Psoas muscle (tissue), 8 donors: ENCODE measurements around the gene MYF5. TPM values are rescaled to one million over a fixed set of nuclear protein-coding genes. Genes with fewer than 3 reads are reported as not detected.

ENCODE experiments used
- ATAC-seq, 4 donors: fragments of 200-7000 bp; cut with Tn5 transposase; one replicate each; pipeline ENCODE4 v1.9.1; 2020; ENCODE audit warnings: moderate library complexity in 3 of 4, mild to moderate bottlenecking in 2 of 4
- DNase-seq, 2 donors: peaks; one replicate each; pipeline ENCODE4 v3.0.0-alpha.2; 2020
- H3K27ac ChIP-seq: fragments of 200-600 bp; one replicate; pipeline ENCODE4 v1.8.0; 2022
- H3K27me3 ChIP-seq, 3 donors: fragments of 200-600 bp in 1 of 3; one replicate each; pipeline versions ENCODE4 v1.6.1 to v1.8.0; 2013 to 2022; ENCODE audit warnings: low read length in 2 of 3, mild to moderate bottlenecking in 2 of 3, moderate library complexity in 1 of 3; ENCODE audit not compliant: insufficient read depth in 3 of 3
- H3K36me3 ChIP-seq, 2 donors: fragments of 200-600 bp in 1 of 2; one replicate each; pipeline versions ENCODE4 v1.6.1 to v1.8.0; 2013 to 2022; ENCODE audit warnings: low read depth in 1 of 2, mild to moderate bottlenecking in 1 of 2, moderate library complexity in 1 of 2; ENCODE audit not compliant: insufficient read depth in 1 of 2
- H3K4me1 ChIP-seq: fragments of 200-600 bp; one replicate; pipeline ENCODE4 v1.8.0; 2022
- H3K4me3 ChIP-seq: fragments of 200-600 bp; one replicate; pipeline ENCODE4 v1.8.0; 2022; ENCODE audit warnings: mild to moderate bottlenecking
- H3K9me3 ChIP-seq: fragments of 200-600 bp; one replicate; pipeline ENCODE4 v1.8.0; 2022
- CTCF ChIP-seq: fragments of 200-600 bp; IDR thresholded peaks from one replicate; pipeline ENCODE4 v1.8.0; 2022; ENCODE audit warnings: antibody characterized with exemption
- WGBS, 3 donors: extraction: QIAGEN DNeasy Blood & Tissue Kit; methylation state at CpG; one replicate each; pipeline versions ENCODE4 v1.1.6 to v1.1.7; 2013; 5-methylcytosine and 5-hydroxymethylcytosine counted together
- intact Hi-C, 2 donors: fragments of 100-400 bp; cut with DNase I; formaldehyde crosslinking; loops; one replicate each; pipeline versions ENCODE4 v1.11.0 to v1.14.2; 2022
- polyA plus RNA-seq, 3 donors: library from polyadenylated mRNA; stranded (reverse); fragments of 200-250 nt; gene quantifications; one replicate each; pipeline ENCODE4 v1.2.3, GENCODE V29; 2013
- total RNA-seq, 4 donors: library from RNA; stranded (reverse); fragmentation: NEBNext Ultra II Directional in 2 of 4; extraction: Animal tissue kit (Norgen Biotek cat#: 25700) in 2 of 4; gene quantifications; one replicate each; pipeline versions ENCODE4 v1.2.1 to v1.2.4, GENCODE V29; 2021 to 2023
- donor health status: healthy with polysubstance abuse.
- donor health status: DM: no; HTN: no; CAD: no; lungs with moderate emphysema.
- donor health status: Bipolar disorder and iron deficiency.
- donor health status: healthy.
- donor health status: DM: yes; HTN: yes; CAD: no.
- donor health status: DM: no; HTN: no; CAD: no.
- donor health status: DM: no; HTN: no; CAD: no.
- donor health status: DM: yes; HTN: yes; CAD: no.

MYF5 gene
- total and polyA plus RNA-seq, 7 donors, result 1.3 to 4.7 (median 3.0) TPM

- H3K36me3 ChIP-seq, result no peaks in the 10 kb centered on the region
- TF ChIP-seq CTCF, result no peak
- intact Hi-C loops, result loop anchor here in 1 of 2 donors (5.0 kb wide), 1 partner anchor 41 kb away; no protein-coding TSS in a partner anchor
- peaks cover 48% of the 10 kb centered on the region for H3K4me1 ChIP-seq
- 64 to 86% (median 70%) methylated on average over 1 of the region's 1 CpG for WGBS, 3 donors
- no peaks in the 10 kb centered on the region for H3K9me3 ChIP-seq
- ATAC-seq (no peak), DNase-seq (no peak)
- H3K27ac ChIP-seq, result peak overlapping the region; percentile 64
- no peak overlapping the region for H3K4me3 ChIP-seq
- no peaks in the 10 kb centered on the region for H3K27me3 ChIP-seq
These were observed 38.7 kb upstream of the MYF5 start for GRCh38 chr12:80677994-80678393.

GRCh38 chr12:80679346-80680131 is 37.2 kb upstream of the MYF5 start:
- WGBS, 3 donors, result 23 to 32% (median 25%) methylated on average over 3 of the region's 3 CpGs
- Histone ChIP-seq H3K36me3 (no peaks in the 10 kb centered on the region), H3K27ac (peak overlapping the region; percentile 64), H3K4me1 (peaks cover 41% of the 10 kb centered on the region), H3K9me3 (no peaks in the 10 kb centered on the region), H3K27me3 (no peaks in the 10 kb centered on the region), H3K4me3 (peak overlapping the region; percentile 60)
- intact Hi-C loops, result loop anchor here in 1 of 2 donors (2.0 to 5.0 kb wide), 2 partner anchors 21 to 42 kb away; no protein-coding TSS in a partner anchor
- TF ChIP-seq CTCF, result no peak
- DNase-seq (no peak), ATAC-seq (peak in 3 of 4 donors; percentile 29 to 53 (median 39))

- Histone ChIP-seq H3K36me3 (no peaks in the 10 kb centered on the region), H3K27ac (peak overlapping the region; percentile 64), H3K4me1 (peaks cover 45% of the 10 kb centered on the region), H3K4me3 (peak overlapping the region; percentile 60), H3K27me3 (no peaks in the 10 kb centered on the region), H3K9me3 (no peaks in the 10 kb centered on the region)
- 14 to 23% (median 19%) methylated on average over 2 of the region's 2 CpGs for WGBS, 3 donors
- intact Hi-C loops, result loop anchor here in 1 of 2 donors (2.0 kb wide), 1 partner anchor 20 kb away; no protein-coding TSS in a partner anchor
- ATAC-seq (peak in 3 of 4 donors; percentile 40 to 68 (median 61)), DNase-seq (no peak)
- no peak for TF ChIP-seq CTCF
These were observed 35.4 kb upstream of the MYF5 start for GRCh38 chr12:80681287-80681686.

GRCh38 chr12:80681786-80682185 is 34.9 kb upstream of the MYF5 start:
- Histone ChIP-seq H3K4me1 (peaks cover 41% of the 10 kb centered on the region), H3K9me3 (peaks cover under 1% of the 10 kb centered on the region), H3K27me3 (no peaks in the 10 kb centered on the region), H3K4me3 (peak overlapping the region; percentile 60), H3K27ac (peak overlapping the region; percentile 64), H3K36me3 (no peaks in the 10 kb centered on the region)
- ATAC-seq, result no peak
- no peak for DNase-seq
- WGBS, 3 donors, result 29 to 53% (median 33%) methylated on average over 3 of the region's 3 CpGs
- TF ChIP-seq CTCF, result no peak
- intact Hi-C loops, result loop anchor here in 1 of 2 donors (2.0 kb wide), 1 partner anchor 19 kb away; no protein-coding TSS in a partner anchor
